HCT116 (cell line): Measurements from ENCODE around the gene RAB25. TPM values are rescaled to one million over a fixed set of nuclear protein-coding genes. Genes with fewer than 3 reads are reported as not detected.

Experiments
- ATAC-seq: fragments of 200-7000 bp; cut with Tn5 transposase; 2 replicates; pipeline ENCODE4 v1.9.1; 2020; ENCODE audit warnings: mild to moderate bottlenecking, moderate library complexity
- BruUV-seq: library from RNA; stranded (reverse); fragments of 400-500 nt; replicated peaks from 2 replicates; lab custom pipeline; 2021; lab: Mats Ljungman, UMichigan
- CTCF ChIA-PET: fragments of 300-600 bp; sonication (Branson Sonifier 250); formaldehyde crosslinking; loops from one replicate; lab custom pipeline; 2021; ENCODE audit warnings: antibody characterized with exemption; lab: Charles Lee
- POLR2A ChIA-PET: fragments of 300-600, 350-600 bp; sonication (Branson Sonifier 250); formaldehyde crosslinking; loops from one replicate; lab custom pipeline; 2021; ENCODE audit warnings: antibody characterized with exemption; lab: Charles Lee
- RAD21 ChIA-PET, 2 experiments: fragments of 300-600 bp; sonication (Branson Sonifier 250); formaldehyde crosslinking; loops; one replicate each; lab custom pipeline; 2023; ENCODE audit warnings: low total read pairs in 2 of 2; ENCODE audit not compliant: uncharacterized antibody in 2 of 2, unreplicated experiment in 2 of 2, low non-redundant PET in 1 of 2; lab: Charles Lee
- DNase-seq: peaks from one replicate; pipeline ENCODE4 v3.0.0-alpha.2; 2010; ENCODE audit warnings: low read depth, low spot score
- H2AFZ ChIP-seq: fragments of 200-600 bp; shearing (Covaris generic), sonication (generic); 2 replicates; pipeline ENCODE4 v1.6.1; 2017; ENCODE audit warnings: low read depth, mixed run types, mixed read lengths, antibody characterized with exemption, low read length; ENCODE audit not compliant: poor library complexity, severe bottlenecking
- H3K27ac ChIP-seq: 2 replicates; pipeline ENCODE4 v1.5.1; 2012; ENCODE audit warnings: low read depth, low read length
- H3K27me3 ChIP-seq: fragments of 200-600 bp; sonication (generic); 2 replicates; pipeline ENCODE4 v1.6.1; 2016; ENCODE audit warnings: mixed run types, low read length, mixed read lengths; ENCODE audit not compliant: insufficient read depth
- H3K36me3 ChIP-seq, 2 experiments: fragments of 200-500 bp in 1 of 2; fragments of 200-600 bp in 1 of 2; sonication (Bioruptor generic) in 1 of 2; sonication (generic) in 1 of 2; 2 replicates each; pipeline versions ENCODE4 v1.5.1 to v1.6.1; 2014 to 2016; ENCODE audit warnings: low read length in 2 of 2, inconsistent platforms in 1 of 2, mixed read lengths in 1 of 2, mixed run types in 1 of 2; ENCODE audit not compliant: insufficient read depth in 2 of 2, control insufficient read depth in 1 of 2
- H3K4me1 ChIP-seq, 2 experiments: fragments of 200-600 bp in 1 of 2; sonication (generic) in 1 of 2; 2 replicates each; pipeline versions ENCODE4 v1.5.1 to v1.6.1; 2012 to 2017; ENCODE audit warnings: low read length in 2 of 2, inconsistent platforms in 1 of 2, mild to moderate bottlenecking in 1 of 2, mixed read lengths in 1 of 2, mixed run types in 1 of 2, moderate library complexity in 1 of 2; ENCODE audit not compliant: insufficient read depth in 2 of 2, control insufficient read depth in 1 of 2
- H3K4me2 ChIP-seq: fragments of 200-600 bp; sonication (generic); 2 replicates; pipeline ENCODE4 v1.6.1; 2017; ENCODE audit warnings: mixed run types, low read length, mixed read lengths
- H3K4me3 ChIP-seq, 2 experiments: fragments of 200-600 bp in 1 of 2; sonication (generic) in 1 of 2; replicated peaks in 1 of 2; 2 replicates each; pipeline ENCODE4 v1.5.1; 2011 to 2016; ENCODE audit warnings: low read length in 2 of 2, control low read depth in 1 of 2, low read depth in 1 of 2, mild to moderate bottlenecking in 1 of 2, mixed read lengths in 1 of 2, mixed run types in 1 of 2
- H3K79me2 ChIP-seq: fragments of 200-600 bp; sonication (generic); 2 replicates; pipeline ENCODE4 v1.6.1; 2017; ENCODE audit warnings: mild to moderate bottlenecking, mixed run types, low read length, moderate library complexity, mixed read lengths; ENCODE audit not compliant: insufficient read depth
- H3K9ac ChIP-seq: fragments of 200-600 bp; sonication (generic); 2 replicates; pipeline ENCODE4 v1.6.1; 2016; ENCODE audit warnings: low read length, mixed read lengths
- H3K9me2 ChIP-seq: fragments of 200-600 bp; sonication (generic), shearing (Covaris generic); 2 replicates; pipeline ENCODE4 v1.6.1; 2017; ENCODE audit warnings: mixed run types, mild to moderate bottlenecking, moderate library complexity; ENCODE audit not compliant: insufficient read depth
- H3K9me3 ChIP-seq, 2 experiments: fragments of 200-500 bp in 1 of 2; fragments of 200-600 bp in 1 of 2; sonication (Bioruptor generic) in 1 of 2; sonication (generic) in 1 of 2; 2 replicates each; pipeline ENCODE4 v1.6.1; 2014 to 2017; ENCODE audit warnings: low read length in 2 of 2, mixed read lengths in 2 of 2, inconsistent platforms in 1 of 2, low read depth in 1 of 2, mild to moderate bottlenecking in 1 of 2, mixed run types in 1 of 2, moderate library complexity in 1 of 2; ENCODE audit not compliant: control insufficient read depth in 1 of 2, insufficient read depth in 1 of 2
- H4K20me1 ChIP-seq: fragments of 200-600 bp; sonication (generic), shearing (Covaris generic); 2 replicates; pipeline ENCODE4 v1.6.1; 2017; ENCODE audit warnings: mixed run types, mild to moderate bottlenecking, moderate library complexity; ENCODE audit not compliant: insufficient read depth
- ELF1 ChIP-seq: IDR thresholded peaks from 2 replicates; pipeline ENCODE4 v1.6.1; 2012; ENCODE audit warnings: low read depth, borderline replicate concordance
- EZH2 ChIP-seq: fragments of 200-600 bp; sonication (generic); IDR thresholded peaks from 2 replicates; pipeline ENCODE4 v1.6.1; 2017; ENCODE audit warnings: antibody characterized with exemption, mixed run types
- FOSL1 ChIP-seq: IDR thresholded peaks from 2 replicates; pipeline ENCODE4 v1.6.1; 2012; ENCODE audit warnings: low read depth
- SRF ChIP-seq: IDR thresholded peaks from 2 replicates; pipeline ENCODE4 v1.6.1; 2012; ENCODE audit warnings: low read depth
- intact Hi-C: fragments of 100-400 bp; cut with micrococcal nuclease; formaldehyde crosslinking; loops from 2 replicates; pipeline ENCODE4 v1.10.0; 2022
- total RNA-seq: library from RNA; stranded (reverse); gene quantifications from one replicate; pipeline ENCODE4 v1.2.1, GENCODE V29; 2021; ENCODE audit not compliant: unreplicated experiment
- TF ChIP-seq, protein P1 (sequence below): IDR thresholded peaks from 2 replicates; pipeline ENCODE4 v1.6.1; 2012; ENCODE audit warnings: low read depth
- TF ChIP-seq, protein P2 (sequence below): IDR thresholded peaks from 2 replicates; pipeline ENCODE4 v1.6.1; 2012

The RAB25 gene
- total RNA-seq, 1 experiment from 2014 or later = 142 TPM

DNA sequence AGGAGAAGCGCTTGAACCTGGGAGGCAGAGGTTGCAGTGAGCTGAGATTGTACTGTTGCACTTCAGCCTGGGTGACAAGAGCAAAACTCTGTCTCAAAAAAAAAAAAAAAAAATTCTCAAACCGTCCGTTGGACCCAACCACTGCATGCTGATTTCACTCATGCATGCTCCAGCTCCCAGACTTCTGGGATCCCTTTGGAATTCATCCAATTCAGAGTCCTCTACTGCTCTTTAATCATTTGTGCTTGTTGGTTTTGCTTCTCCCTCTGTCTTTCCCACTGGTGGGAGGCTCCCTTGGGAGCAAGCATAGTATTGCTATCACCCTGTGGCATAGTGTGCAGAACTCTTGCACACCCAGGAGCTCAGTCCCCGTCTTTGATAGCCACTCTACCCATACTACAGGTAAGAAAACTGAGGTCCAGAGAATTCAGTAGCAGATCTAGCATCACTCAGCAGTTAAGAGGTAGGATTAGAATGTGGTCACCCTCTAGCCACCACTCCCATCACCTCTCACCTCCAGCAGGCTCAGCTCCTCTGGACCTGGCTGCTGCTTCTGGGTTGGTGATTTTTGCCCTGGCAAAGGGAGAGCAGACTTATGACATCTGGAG lies 50.5 kb downstream of the RAB25 start:
- H3K9me3 ChIP-seq = no peaks in the 10 kb centered on the region
- no peaks in the 10 kb centered on the region for H3K27me3 ChIP-seq
- no peaks in the 10 kb centered on the region for H3K36me3 ChIP-seq
- peak overlapping the region; percentile 47; the same call in 1 of the 2 replicates for H3K4me2 ChIP-seq
- no peak overlapping the region; the same call in 1 of the 2 replicates for H3K9ac ChIP-seq
- H4K20me1 ChIP-seq = no peaks in the 10 kb centered on the region; the same call in 1 of the 2 replicates
- DNase-seq = no peak
- RAD21 ChIA-PET = no interaction called here
- intact Hi-C loops = no loop called here
- no TSS peak for BruUV-seq
- POLR2A ChIA-PET = interaction anchor here (4.9 to 5.3 kb wide), 2 partner anchors 8 to 13 kb away, joined by 28 to 50 read pairs; no protein-coding TSS in a partner anchor
- TF ChIP-seq, protein P1, sequence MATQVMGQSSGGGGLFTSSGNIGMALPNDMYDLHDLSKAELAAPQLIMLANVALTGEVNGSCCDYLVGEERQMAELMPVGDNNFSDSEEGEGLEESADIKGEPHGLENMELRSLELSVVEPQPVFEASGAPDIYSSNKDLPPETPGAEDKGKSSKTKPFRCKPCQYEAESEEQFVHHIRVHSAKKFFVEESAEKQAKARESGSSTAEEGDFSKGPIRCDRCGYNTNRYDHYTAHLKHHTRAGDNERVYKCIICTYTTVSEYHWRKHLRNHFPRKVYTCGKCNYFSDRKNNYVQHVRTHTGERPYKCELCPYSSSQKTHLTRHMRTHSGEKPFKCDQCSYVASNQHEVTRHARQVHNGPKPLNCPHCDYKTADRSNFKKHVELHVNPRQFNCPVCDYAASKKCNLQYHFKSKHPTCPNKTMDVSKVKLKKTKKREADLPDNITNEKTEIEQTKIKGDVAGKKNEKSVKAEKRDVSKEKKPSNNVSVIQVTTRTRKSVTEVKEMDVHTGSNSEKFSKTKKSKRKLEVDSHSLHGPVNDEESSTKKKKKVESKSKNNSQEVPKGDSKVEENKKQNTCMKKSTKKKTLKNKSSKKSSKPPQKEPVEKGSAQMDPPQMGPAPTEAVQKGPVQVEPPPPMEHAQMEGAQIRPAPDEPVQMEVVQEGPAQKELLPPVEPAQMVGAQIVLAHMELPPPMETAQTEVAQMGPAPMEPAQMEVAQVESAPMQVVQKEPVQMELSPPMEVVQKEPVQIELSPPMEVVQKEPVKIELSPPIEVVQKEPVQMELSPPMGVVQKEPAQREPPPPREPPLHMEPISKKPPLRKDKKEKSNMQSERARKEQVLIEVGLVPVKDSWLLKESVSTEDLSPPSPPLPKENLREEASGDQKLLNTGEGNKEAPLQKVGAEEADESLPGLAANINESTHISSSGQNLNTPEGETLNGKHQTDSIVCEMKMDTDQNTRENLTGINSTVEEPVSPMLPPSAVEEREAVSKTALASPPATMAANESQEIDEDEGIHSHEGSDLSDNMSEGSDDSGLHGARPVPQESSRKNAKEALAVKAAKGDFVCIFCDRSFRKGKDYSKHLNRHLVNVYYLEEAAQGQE = no peak
- TF ChIP-seq, protein P2, sequence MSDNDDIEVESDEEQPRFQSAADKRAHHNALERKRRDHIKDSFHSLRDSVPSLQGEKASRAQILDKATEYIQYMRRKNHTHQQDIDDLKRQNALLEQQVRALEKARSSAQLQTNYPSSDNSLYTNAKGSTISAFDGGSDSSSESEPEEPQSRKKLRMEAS = no peak
- no peak for TF ChIP-seq SRF
- no peak for TF ChIP-seq EZH2
- TF ChIP-seq FOSL1 = no peak
- TF ChIP-seq ELF1 = no peak
- CTCF ChIA-PET = interaction anchor here (1.3 to 5.5 kb wide), 4 partner anchors 12 to 34 kb away, joined by 3 to 22 read pairs (median 6); no protein-coding TSS in a partner anchor
- H2AFZ ChIP-seq = no peak overlapping the region
- no peaks in the 10 kb centered on the region for H3K9me2 ChIP-seq
- peaks cover 19% of the 10 kb centered on the region for H3K79me2 ChIP-seq
- ATAC-seq = no peak
- H3K27ac ChIP-seq = no peak overlapping the region
- H3K4me3 ChIP-seq = no peak overlapping the region
- H3K4me1 ChIP-seq = peaks cover 50 to 77% of the 10 kb centered on the region in 2 experiments
